Hippocampal formation (tissue), 2 donors: ENCODE measurements around the gene POLR3G.
A peak's percentile ranks its signal among the peaks of the same experiment; 100 is the strongest.

Experiments used
- DNase-seq, 2 donors: peaks; one replicate each; lab custom pipeline; 2025; lab: John Stamatoyannopoulos, UW

The POLR3G gene

GRCh38 chr5:90503596-90503995 is 28.9 kb downstream of the POLR3G start:
- no peak for DNase-seq

- no peak for DNase-seq
Measured at GRCh38 chr5:90504743-90505142, 30.1 kb downstream of the POLR3G start.

GRCh38 chr5:90506221-90506620 is 31.6 kb downstream of the POLR3G start:
- DNase-seq, result no peak

GRCh38 chr5:90510438-90510837 is 35.8 kb downstream of the POLR3G start:
- DNase-seq, result no peak

- DNase-seq, result no peak
Measured at GRCh38 chr5:90514520-90514919, 39.9 kb downstream of the POLR3G start.

- no peak for DNase-seq
Measured at GRCh38 chr5:90518661-90519060, 44.0 kb downstream of the POLR3G start.

GRCh38 chr5:90519081-90519480 is 44.4 kb downstream of the POLR3G start:
- DNase-seq, result no peak

GRCh38 chr5:90528601-90529193 is 54.0 kb downstream of the POLR3G start:
- peak in 1 of 2 donors; percentile 34 for DNase-seq

- DNase-seq, result peak; percentile 91 to 95
Measured at GRCh38 chr5:90529194-90529938, 54.7 kb downstream of the POLR3G start, which contains the start of gene LYSMD3. LYSMD3 (minus strand) TSS chr5:90529584; CDS start chr5:90525289, 4,295 bp downstream.

GRCh38 chr5:90529939-90530677 is 55.4 kb downstream of the POLR3G start:
- DNase-seq, result peak; percentile 84 to 87

- DNase-seq, result no peak
Measured at GRCh38 chr5:90530736-90531487, 56.2 kb downstream of the POLR3G start.

GRCh38 chr5:90533794-90534193 is 59.1 kb downstream of the POLR3G start:
- no peak for DNase-seq

GRCh38 chr5:90534922-90535321 is 60.3 kb downstream of the POLR3G start:
- no peak for DNase-seq

GRCh38 chr5:90542827-90543519 is 68.3 kb downstream of the POLR3G start:
- DNase-seq, result no peak

- no peak for DNase-seq
Measured at GRCh38 chr5:90545511-90545910, 70.8 kb downstream of the POLR3G start.

- DNase-seq, result no peak
Measured at GRCh38 chr5:90546216-90546837, 71.7 kb downstream of the POLR3G start.

GRCh38 chr5:90547072-90547536 is 72.4 kb downstream of the POLR3G start:
- no peak for DNase-seq

- no peak for DNase-seq
Measured at GRCh38 chr5:90548069-90548593, 73.5 kb downstream of the POLR3G start.

- DNase-seq, result no peak
Measured at GRCh38 chr5:90549223-90549622, 74.6 kb downstream of the POLR3G start.

- no peak for DNase-seq
Measured at GRCh38 chr5:90549729-90550275, 75.1 kb downstream of the POLR3G start.
